GM19351 (cell line): ENCODE data around the gene SLC22A9.

ENCODE experiments used
- ATAC-seq: cut with Tn5 transposase; IDR thresholded peaks from one replicate; pipeline ENCODE4 v1.9.1; 2021; ENCODE audit warnings: mild to moderate bottlenecking, moderate library complexity; ENCODE audit not compliant: unreplicated experiment

SLC22A9 gene

GRCh38 chr11:63443714-63444113 is 74.1 kb downstream of the SLC22A9 start:
- ATAC-seq: no peak

GRCh38 chr11:63444160-63444559 is 74.6 kb downstream of the SLC22A9 start:
- ATAC-seq: no peak

- no peak for ATAC-seq
Measured at GRCh38 chr11:63445118-63445517, 75.5 kb downstream of the SLC22A9 start.

- ATAC-seq: no peak
Measured at GRCh38 chr11:63445720-63446119, 76.1 kb downstream of the SLC22A9 start.

GRCh38 chr11:63448646-63449045 is 79.1 kb downstream of the SLC22A9 start:
- ATAC-seq: no peak

- no peak for ATAC-seq
Measured at GRCh38 chr11:63459586-63459985, 90.0 kb downstream of the SLC22A9 start.
